Measurements from ENCODE around the gene INTS11.

Gene INTS11

DNA sequence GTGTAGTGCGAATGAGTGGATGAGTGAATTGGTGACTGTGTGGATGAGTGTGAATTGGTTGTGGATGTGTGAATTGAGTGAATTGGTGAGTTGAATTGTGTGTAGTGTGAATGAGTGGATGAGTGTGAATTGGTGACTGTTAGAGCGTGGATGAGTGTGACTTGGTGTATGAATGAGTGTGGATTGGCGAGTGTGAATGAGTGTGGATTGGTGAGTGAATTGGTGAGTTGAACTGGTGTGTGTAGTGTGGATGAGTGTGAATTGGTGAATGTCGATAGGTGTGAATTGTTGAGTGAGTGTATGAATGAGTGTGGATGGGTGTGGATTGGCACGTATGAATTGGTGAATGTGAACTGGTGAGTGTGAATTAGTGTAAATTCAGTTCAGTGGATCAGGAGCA, 42.9 kb upstream of the INTS11 start:
- no peak overlapping the region for H3K4me3 ChIP-seq (ENCODE audit: low read length)
- TF ChIP-seq, protein P1, sequence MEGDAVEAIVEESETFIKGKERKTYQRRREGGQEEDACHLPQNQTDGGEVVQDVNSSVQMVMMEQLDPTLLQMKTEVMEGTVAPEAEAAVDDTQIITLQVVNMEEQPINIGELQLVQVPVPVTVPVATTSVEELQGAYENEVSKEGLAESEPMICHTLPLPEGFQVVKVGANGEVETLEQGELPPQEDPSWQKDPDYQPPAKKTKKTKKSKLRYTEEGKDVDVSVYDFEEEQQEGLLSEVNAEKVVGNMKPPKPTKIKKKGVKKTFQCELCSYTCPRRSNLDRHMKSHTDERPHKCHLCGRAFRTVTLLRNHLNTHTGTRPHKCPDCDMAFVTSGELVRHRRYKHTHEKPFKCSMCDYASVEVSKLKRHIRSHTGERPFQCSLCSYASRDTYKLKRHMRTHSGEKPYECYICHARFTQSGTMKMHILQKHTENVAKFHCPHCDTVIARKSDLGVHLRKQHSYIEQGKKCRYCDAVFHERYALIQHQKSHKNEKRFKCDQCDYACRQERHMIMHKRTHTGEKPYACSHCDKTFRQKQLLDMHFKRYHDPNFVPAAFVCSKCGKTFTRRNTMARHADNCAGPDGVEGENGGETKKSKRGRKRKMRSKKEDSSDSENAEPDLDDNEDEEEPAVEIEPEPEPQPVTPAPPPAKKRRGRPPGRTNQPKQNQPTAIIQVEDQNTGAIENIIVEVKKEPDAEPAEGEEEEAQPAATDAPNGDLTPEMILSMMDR (conservative IDR thresholded peaks at IDR 0.05; ENCODE audit: low read depth, low read length): no peak
- DNase-seq (ENCODE audit: low read depth): no peak

DNA sequence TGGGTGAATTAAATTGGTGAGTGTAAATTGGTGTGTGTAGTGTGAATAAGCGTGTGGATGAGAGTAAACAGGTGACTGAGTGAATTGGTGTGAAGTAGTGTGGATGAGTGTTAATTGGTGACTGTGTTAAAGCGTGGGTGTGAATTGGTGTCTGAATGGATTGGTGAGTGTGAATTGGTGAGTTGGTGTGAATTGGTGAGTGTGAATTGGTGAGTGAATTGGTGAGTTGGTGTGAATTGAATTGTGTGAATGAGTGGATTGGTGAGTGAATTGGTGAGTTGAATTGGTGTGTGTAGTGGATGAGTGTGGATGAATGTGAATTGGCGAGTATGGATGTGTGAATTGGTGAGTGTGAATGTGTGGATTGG, 42.2 kb upstream of the INTS11 start:
- TF ChIP-seq, protein P1 (conservative IDR thresholded peaks at IDR 0.05; ENCODE audit: low read depth, low read length): no peak
- no peak overlapping the region for H3K4me3 ChIP-seq (ENCODE audit: low read length)
- DNase-seq (ENCODE audit: low read depth): no peak

DNA sequence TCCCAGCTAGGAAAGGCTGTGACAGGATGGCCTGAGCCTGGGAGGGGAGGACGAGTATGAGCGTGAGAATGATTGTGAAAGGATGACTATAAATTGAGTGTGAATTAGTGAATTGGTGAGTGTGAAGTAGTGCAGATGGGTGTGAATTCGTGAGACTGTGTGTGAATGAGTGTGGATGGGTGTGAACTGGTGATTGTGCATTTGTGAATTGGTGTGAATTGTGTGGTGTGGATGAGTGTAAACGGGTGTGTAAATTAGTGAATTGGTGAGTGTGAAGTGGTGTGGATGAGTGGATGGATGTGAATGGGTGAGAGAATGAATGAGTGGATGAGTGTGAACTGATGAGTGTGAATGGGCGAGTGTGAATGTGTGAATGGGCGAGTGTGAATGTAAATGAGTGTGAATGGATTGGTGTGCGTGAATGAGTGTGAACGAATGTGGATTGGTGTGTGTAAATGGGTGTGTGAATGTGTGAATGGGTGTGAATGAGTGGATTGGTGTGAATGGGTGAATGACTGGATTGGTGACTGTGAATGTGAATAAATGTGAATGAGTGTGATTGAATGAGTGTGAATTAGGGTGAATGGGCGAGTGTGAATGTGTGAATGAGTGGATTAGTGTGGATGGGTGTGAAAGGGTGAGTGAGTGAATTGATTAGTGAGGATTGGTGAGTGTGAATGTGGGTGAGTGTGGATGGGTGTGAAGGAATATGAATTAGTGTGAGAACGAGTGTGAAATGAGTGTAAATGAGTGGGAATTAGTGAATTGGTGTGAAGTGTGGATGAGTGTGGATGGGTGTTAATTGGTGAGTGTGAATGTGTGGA, 41.6 kb upstream of the INTS11 start:
- no peak overlapping the region for H3K4me3 ChIP-seq (ENCODE audit: low read length)
- no peak for DNase-seq (ENCODE audit: low read depth)
- TF ChIP-seq, protein P1 (conservative IDR thresholded peaks at IDR 0.05; ENCODE audit: low read depth, low read length): no peak

DNA sequence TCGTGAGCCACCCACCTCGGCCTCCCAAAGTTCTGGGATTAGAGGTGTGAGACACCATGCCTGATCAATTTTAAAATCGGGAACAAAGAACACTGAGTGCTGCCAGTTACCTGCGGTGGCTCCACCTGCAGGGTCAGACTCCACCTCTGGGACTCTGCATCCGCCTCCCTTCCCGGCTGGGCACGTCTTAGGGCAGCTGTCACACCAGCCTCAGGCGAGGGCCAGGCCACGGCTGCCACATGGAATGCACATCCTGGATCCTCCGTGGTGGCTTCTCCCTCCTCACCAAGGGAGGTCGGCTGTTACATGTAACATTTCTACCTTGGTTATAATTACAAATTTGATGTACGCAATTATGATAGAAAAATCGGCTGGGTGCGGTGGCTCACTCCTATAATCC, 39.8 kb upstream of the INTS11 start:
- no peak for DNase-seq (ENCODE audit: low read depth)
- H3K4me3 ChIP-seq (ENCODE audit: low read length): no peak overlapping the region
- TF ChIP-seq, protein P1 (conservative IDR thresholded peaks at IDR 0.05; ENCODE audit: low read depth, low read length): no peak

DNA sequence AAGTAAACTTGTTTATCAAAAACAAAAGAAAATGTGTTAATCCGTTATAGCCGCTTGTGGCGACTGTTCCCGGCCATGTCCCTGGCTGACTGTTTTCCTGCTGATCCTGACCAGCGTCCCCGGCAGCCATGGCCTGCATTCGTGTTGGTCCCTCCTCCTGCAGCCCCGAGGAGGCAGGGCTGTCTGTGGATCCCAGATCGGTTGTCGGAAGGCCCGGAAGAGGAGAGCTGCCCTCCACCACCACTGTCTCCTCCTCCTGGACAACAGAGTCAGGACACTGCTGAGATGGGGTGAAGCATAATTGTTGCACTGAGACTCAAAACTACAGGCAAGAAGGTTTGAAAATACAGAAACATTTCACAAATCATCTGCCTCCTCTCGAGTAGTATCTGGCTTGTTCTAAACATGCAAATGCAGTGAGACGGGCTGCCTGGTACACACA, 37.5 kb upstream of the INTS11 start:
- no peak for DNase-seq (ENCODE audit: low read depth)
- TF ChIP-seq, protein P1 (conservative IDR thresholded peaks at IDR 0.05; ENCODE audit: low read depth, low read length): peak; percentile 4
- H3K4me3 ChIP-seq (ENCODE audit: low read length): no peak overlapping the region

DNA sequence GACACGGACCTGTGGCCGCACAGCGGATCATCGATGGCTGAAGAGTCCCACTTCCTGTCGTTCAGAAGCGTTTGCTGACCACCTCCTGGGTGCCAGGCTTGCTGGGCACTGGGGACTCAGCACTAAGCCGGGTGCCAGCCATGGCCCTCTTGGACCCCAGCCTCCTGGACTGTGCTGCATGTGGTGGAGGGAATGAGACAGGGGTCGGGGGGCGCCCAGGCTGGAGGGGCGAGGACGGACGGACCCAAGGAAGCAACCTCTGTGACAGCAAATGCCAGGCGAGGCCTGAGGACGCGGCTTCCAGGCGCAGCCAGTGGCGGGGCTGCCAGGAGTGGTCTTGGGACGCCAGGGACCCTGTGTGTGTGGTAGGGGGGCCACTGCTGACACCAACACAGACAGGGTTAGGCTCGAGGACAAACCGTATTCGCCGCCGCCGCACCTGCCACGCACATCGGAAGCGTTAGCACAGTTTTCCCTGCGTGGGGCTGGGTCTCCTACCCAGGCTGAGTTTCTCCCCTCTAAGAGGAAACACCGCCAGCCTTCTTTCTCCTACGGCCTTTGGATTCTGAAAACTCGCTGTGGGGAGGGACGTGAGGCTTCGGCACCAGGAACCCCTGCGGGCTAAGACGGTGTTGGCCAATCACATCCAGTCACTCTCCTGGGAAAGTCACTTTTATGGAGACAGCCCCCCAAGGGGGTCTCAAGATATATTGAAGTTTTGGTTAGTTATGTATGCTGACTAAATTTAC, 36.9 kb upstream of the INTS11 start:
- DNase-seq (ENCODE audit: low read depth): no peak
- no peak overlapping the region for H3K4me3 ChIP-seq (ENCODE audit: low read length)
- TF ChIP-seq, protein P1 (conservative IDR thresholded peaks at IDR 0.05; ENCODE audit: low read depth, low read length): no peak

All from retinal pigment epithelial cell (primary cell).